H1 (cell line): ENCODE data around the gene C14orf132. TPM values are rescaled to one million over a fixed set of nuclear protein-coding genes. Genes with fewer than 3 reads are reported as not detected.

ENCODE experiments used
- CTCF ChIA-PET: fragments of 300-600 bp; sonication (Branson Sonifier 250); formaldehyde crosslinking; loops from one replicate; lab custom pipeline; 2021; ENCODE audit not compliant: partially characterized antibody; lab: Charles Lee
- POLR2A ChIA-PET: fragments of 300-600 bp; sonication (Branson Sonifier 250); formaldehyde crosslinking; loops from one replicate; lab custom pipeline; 2021; ENCODE audit warnings: inconsistent platforms; ENCODE audit not compliant: partially characterized antibody; lab: Charles Lee
- DNase-seq, 2 experiments: peaks; one replicate each; pipeline versions ENCODE4 v3.0.0 to v3.0.0-alpha.2; 2010 to 2022; ENCODE audit warnings: low spot score in 2 of 2, low read depth in 1 of 2, mixed read lengths in 1 of 2
- FAIRE-seq: peaks from 2 replicates; lab custom pipeline; 2011; peaks lifted over from hg19 to GRCh38; lab: Jason Lieb, UNC
- H2AFZ ChIP-seq: 2 replicates; pipeline ENCODE4 v1.8.1; 2012; ENCODE audit warnings: low read length, inconsistent platforms
- H2AK5ac ChIP-seq: 2 replicates; pipeline ENCODE4 v1.6.1; 2013; ENCODE audit warnings: low read depth, low read length
- H2BK120ac ChIP-seq: replicated peaks from 2 replicates; pipeline ENCODE3; 2013; ENCODE audit warnings: low read depth, low read length, inconsistent platforms
- H2BK12ac ChIP-seq: 2 replicates; pipeline ENCODE4 v1.6.1; 2013; ENCODE audit warnings: low read depth, low read length
- H2BK15ac ChIP-seq: 2 replicates; pipeline ENCODE4 v1.6.1; 2013; ENCODE audit warnings: low read length
- H2BK20ac ChIP-seq: 2 replicates; pipeline ENCODE4 v1.6.1; 2013; ENCODE audit warnings: low read length
- H2BK5ac ChIP-seq: 2 replicates; pipeline ENCODE4 v1.6.1; 2013; ENCODE audit warnings: low read depth, low read length
- H3K14ac ChIP-seq: 2 replicates; pipeline ENCODE4 v1.6.1; 2013; ENCODE audit warnings: inconsistent platforms; ENCODE audit not compliant: insufficient read length
- H3K18ac ChIP-seq: 2 replicates; pipeline ENCODE4 v1.6.1; 2013; ENCODE audit warnings: low read length; ENCODE audit errors: extremely low read depth
- H3K23ac ChIP-seq: 2 replicates; pipeline ENCODE4 v1.6.1; 2013; ENCODE audit warnings: inconsistent platforms; ENCODE audit not compliant: insufficient read length
- H3K23me2 ChIP-seq: 2 replicates; pipeline ENCODE4 v1.6.1; 2013; ENCODE audit warnings: low read depth, low read length
- H3K27ac ChIP-seq: 2 replicates; pipeline ENCODE4 v1.6.1; 2011; ENCODE audit warnings: low read depth, low read length, inconsistent platforms
- H3K27me3 ChIP-seq, 4 experiments: replicated peaks in 1 of 4; 1 replicate in 1 of 4; 2 replicates in 3 of 4; pipeline versions ENCODE4 v1.6.1 to v1.8.1; 2011 to 2013; ENCODE audit warnings: low read length in 3 of 4, mild to moderate bottlenecking in 3 of 4, inconsistent platforms in 2 of 4, mixed read lengths in 2 of 4, moderate library complexity in 1 of 4; ENCODE audit not compliant: control insufficient read depth in 3 of 4, insufficient read depth in 3 of 4; ENCODE audit errors: extremely low read depth in 1 of 4
- H3K36me3 ChIP-seq, 4 experiments: 2 replicates each; pipeline versions ENCODE4 v1.6.1 to v1.8.1; 2011 to 2013; ENCODE audit warnings: mild to moderate bottlenecking in 4 of 4, low read length in 3 of 4, moderate library complexity in 2 of 4, control low read depth in 1 of 4, inconsistent platforms in 1 of 4; ENCODE audit not compliant: insufficient read depth in 4 of 4, control insufficient read depth in 2 of 4
- H3K4ac ChIP-seq: replicated peaks from 2 replicates; pipeline ENCODE3; 2013; ENCODE audit warnings: low read length, low read depth, mixed read lengths, inconsistent platforms; ENCODE audit not compliant: insufficient read length
- H3K4me1 ChIP-seq, 4 experiments: replicated peaks in 1 of 4; 1 replicate in 1 of 4; 2 replicates in 3 of 4; pipeline versions ENCODE4 v1.6.1 to v1.8.1; 2011 to 2013; ENCODE audit warnings: low read length in 3 of 4, inconsistent platforms in 2 of 4, mixed read lengths in 1 of 4; ENCODE audit not compliant: insufficient read depth in 4 of 4, control insufficient read depth in 3 of 4
- H3K4me2 ChIP-seq, 2 experiments: 2 replicates each; pipeline versions ENCODE4 v1.6.1 to v1.8.1; 2011 to 2013; ENCODE audit warnings: low read depth in 2 of 2, low read length in 2 of 2, control low read depth in 1 of 2, inconsistent platforms in 1 of 2, mild to moderate bottlenecking in 1 of 2; ENCODE audit not compliant: insufficient read depth in 1 of 2
- H3K4me3 ChIP-seq, 4 experiments: fragments of 200-600, 300-600 bp in 1 of 4; sonication (generic), shearing (Covaris generic), sonication (Bioruptor Twin) in 1 of 4; 2 replicates each; pipeline versions ENCODE4 v1.5.1 to v1.8.1; 2011 to 2016; ENCODE audit warnings: low read length in 4 of 4, low read depth in 3 of 4, control low read depth in 2 of 4, inconsistent platforms in 2 of 4, mild to moderate bottlenecking in 2 of 4, mixed read lengths in 1 of 4, moderate library complexity in 1 of 4; ENCODE audit not compliant: insufficient read depth in 2 of 4; ENCODE audit errors: extremely low read depth in 1 of 4
- H3K56ac ChIP-seq: replicated peaks from 2 replicates; pipeline ENCODE3; 2013; ENCODE audit warnings: low read depth, mild to moderate bottlenecking, mixed read lengths, low read length, inconsistent platforms; ENCODE audit not compliant: insufficient read length
- H3K79me1 ChIP-seq: 2 replicates; pipeline ENCODE4 v1.6.1; 2013; ENCODE audit warnings: low read depth, low read length, control low read depth
- H3K79me2 ChIP-seq, 2 experiments: 2 replicates each; pipeline versions ENCODE4 v1.6.1 to v1.8.1; 2012 to 2013; ENCODE audit warnings: low read length in 2 of 2, mild to moderate bottlenecking in 2 of 2, inconsistent platforms in 1 of 2; ENCODE audit not compliant: insufficient read depth in 2 of 2, control insufficient read depth in 1 of 2
- H3K9ac ChIP-seq, 4 experiments: replicated peaks in 1 of 4; 1 replicate in 1 of 4; 2 replicates in 3 of 4; pipeline versions ENCODE4 v1.6.1 to v1.8.1; 2011 to 2013; ENCODE audit warnings: low read depth in 3 of 4, low read length in 3 of 4, control low read depth in 2 of 4, mild to moderate bottlenecking in 2 of 4, moderate library complexity in 2 of 4, inconsistent platforms in 1 of 4; ENCODE audit errors: extremely low read depth in 1 of 4
- H3K9me3 ChIP-seq, 2 experiments: 2 replicates each; pipeline versions ENCODE4 v1.6.1 to v1.8.1; 2012 to 2013; ENCODE audit warnings: mild to moderate bottlenecking in 2 of 2, moderate library complexity in 2 of 2, control low read depth in 1 of 2, inconsistent platforms in 1 of 2, low read depth in 1 of 2, low read length in 1 of 2, mixed read lengths in 1 of 2; ENCODE audit not compliant: insufficient read depth in 2 of 2
- H4K20me1 ChIP-seq, 2 experiments: replicated peaks in 1 of 2; 2 replicates each; pipeline versions ENCODE3 to v1.8.1; 2011 to 2013; ENCODE audit warnings: inconsistent platforms in 2 of 2, low read length in 2 of 2, mild to moderate bottlenecking in 1 of 2; ENCODE audit not compliant: insufficient read depth in 2 of 2, control insufficient read depth in 1 of 2
- H4K5ac ChIP-seq: 2 replicates; pipeline ENCODE4 v1.6.1; 2013; ENCODE audit warnings: low read length, low read depth, mixed read lengths, inconsistent platforms; ENCODE audit not compliant: insufficient read length
- H4K8ac ChIP-seq: 2 replicates; pipeline ENCODE4 v1.8.0; 2013; ENCODE audit warnings: mild to moderate bottlenecking, moderate library complexity, low read length, inconsistent platforms; ENCODE audit not compliant: insufficient read depth; ENCODE audit errors: extremely low read depth
- H4K91ac ChIP-seq: replicated peaks from 2 replicates; pipeline ENCODE3; 2013; ENCODE audit warnings: low read length, mixed read lengths, inconsistent platforms; ENCODE audit not compliant: insufficient read length
- GTF2F1 ChIP-seq: IDR thresholded peaks from 2 replicates; pipeline ENCODE4 v1.6.1; 2012; ENCODE audit warnings: low read depth, low read length, improper control_type of control experiment, borderline replicate concordance
- WGBS, 2 experiments: shearing (Covaris generic) in 1 of 2; methylation state at CpG; one replicate each; pipeline versions ENCODE4 v1.1.6 to v1.1.7; 2013 to 2015; ENCODE audit warnings: low lambda C conversion rate in 2 of 2, mixed read lengths in 2 of 2, inconsistent platforms in 1 of 2, low coverage in 1 of 2, missing lambda C conversion rate in 1 of 2; ENCODE audit not compliant: insufficient replicate concordance in 2 of 2, insufficient coverage in 1 of 2, insufficient read length in 1 of 2; ENCODE audit errors: extremely low coverage in 1 of 2, missing lambda C conversion rate in 1 of 2; 5-methylcytosine and 5-hydroxymethylcytosine counted together
- polyA plus RNA-seq, 7 experiments: library from polyadenylated mRNA; depleted of rRNA in 3 of 7; stranded (reverse) in 5 of 7; unstranded in 2 of 7; fragments of >200 nt in 5 of 7; fragments of 200-250 nt in 2 of 7; gene quantifications; 1 replicate in 5 of 7; 2 replicates in 1 of 7; 4 replicates in 1 of 7; pipeline versions ENCODE4 v1.2.1 to v1.2.3, GENCODE V29; 2011 to 2013; ENCODE audit warnings: missing spikeins in 2 of 7, mixed read lengths in 2 of 7
- total RNA-seq: library from RNA; stranded (reverse); fragmentation: NEBNext Ultra II Directional; extraction: Animal tissue kit (Norgen Biotek cat#: 25700); gene quantifications from 2 replicates; pipeline ENCODE4 v1.2.1, GENCODE V29; 2021

C14orf132 gene
- total and polyA plus RNA-seq, 2 of the 8 experiments (the other 6 are each of a cell fraction or from before 2014, with no cell fraction given), result 11.7 to 32.5 TPM

- H4K8ac ChIP-seq, result peak overlapping the region; percentile 59
- TF ChIP-seq GTF2F1, result no peak
These were observed 37.2 kb upstream of the C14orf132 start for GRCh38 chr14:96001866-96002497.

More at GRCh38 chr14:96001866-96002497, 37.2 kb upstream of the C14orf132 start:
- Histone ChIP-seq H3K18ac (no peak overlapping the region), H2BK5ac (no peak overlapping the region), H3K27ac (no peak overlapping the region), H2AK5ac (no peak overlapping the region), H3K4me1 (peaks cover 0 to 2% (median 0%) of the 10 kb centered on the region in 4 experiments; a peak in 1 of 7 replicates), H3K9ac (no peak overlapping the region), H4K91ac (no peak overlapping the region), H2BK12ac (peak overlapping the region; percentile 9; the same call in 1 of the 2 replicates), H2BK20ac (no peak overlapping the region), H2AFZ (peak overlapping the region; percentile 45; the same call in 1 of the 2 replicates), H3K4ac (no peak overlapping the region), H3K23ac (no peak overlapping the region), H3K9me3 (0 out of 4 replicates have a peak, but pooled peaks cover 0 to 2% of the 10 kb centered on the region in 2 experiments), H3K4me3 (no peak overlapping the region), H4K5ac (no peak overlapping the region), H4K20me1 (no peaks in the 10 kb centered on the region), H3K23me2 (no peaks in the 10 kb centered on the region), H3K56ac (no peak overlapping the region), H3K36me3 (no peaks in the 10 kb centered on the region), H2BK120ac (no peak overlapping the region), H3K4me2 (no peak overlapping the region), H3K79me1 (no peaks in the 10 kb centered on the region), H2BK15ac (0 out of 2 replicates have a peak overlapping the region, but pooled peaks have one; percentile 54), H3K27me3 (no peaks in the 10 kb centered on the region), H3K14ac (no peak overlapping the region), H3K79me2 (no peaks in the 10 kb centered on the region)
- ChIA-PET CTCF (interaction anchor here (0.6 to 7.0 kb wide), 20 partner anchors 8 to 1697 kb away, joined by 3 to 54 read pairs (median 4); no protein-coding TSS in a partner anchor), POLR2A (interaction anchor here (0.6 to 1.2 kb wide), 3 partner anchors 8 to 74 kb away, joined by 3 to 5 read pairs (median 3); no protein-coding TSS in a partner anchor)
- DNase-seq, result no peak
- 91% methylated on average over 5 of the region's 5 CpGs; no CpG with 5 or more reads in 1 of the 2 experiments for WGBS, 2 experiments
- no peak for FAIRE-seq
